Kidney (tissue), 14 donors: ENCODE results near the gene KMT2C. TPM values are rescaled to one million over a fixed set of nuclear protein-coding genes. Genes with fewer than 3 reads are reported as not detected.
"Not testable (repeated sequence)": the region's sequence is repeated elsewhere in the genome, so short reads cannot be mapped to it uniquely, and the experiment has no call there.

Experiments
- DNase-seq, 5 donors: peaks; one replicate each; pipeline ENCODE4 v3.0.0-alpha.2; 2013 to 2020
- FAIRE-seq: peaks from 2 replicates; lab custom pipeline; 2012; peaks lifted over from hg19 to GRCh38; lab: Jason Lieb, UNC
- H3K27ac ChIP-seq, 2 donors: one replicate each; pipeline ENCODE4 v1.7.0; 2013; ENCODE audit warnings: low read depth in 2 of 2, low read length in 2 of 2, inconsistent platforms in 1 of 2
- H3K27me3 ChIP-seq: one replicate; pipeline ENCODE4 v1.7.1; 2013; ENCODE audit warnings: low read length, inconsistent platforms; ENCODE audit not compliant: control insufficient read depth, insufficient read depth
- H3K36me3 ChIP-seq, 3 donors: one replicate each; pipeline versions ENCODE4 v1.7.0 to v1.7.1; 2013; ENCODE audit warnings: low read length in 3 of 3, control low read depth in 1 of 3, inconsistent platforms in 1 of 3; ENCODE audit not compliant: insufficient read depth in 3 of 3, control insufficient read depth in 2 of 3
- H3K4me1 ChIP-seq, 3 donors: one replicate each; pipeline versions ENCODE4 v1.7.0 to v1.7.1; 2013; ENCODE audit warnings: low read length in 3 of 3, inconsistent platforms in 1 of 3, low read depth in 1 of 3; ENCODE audit not compliant: control insufficient read depth in 2 of 3, insufficient read depth in 2 of 3
- H3K4me3 ChIP-seq, 3 donors: one replicate each; pipeline versions ENCODE4 v1.7.0 to v1.8.1; 2013; ENCODE audit warnings: low read length in 3 of 3, control low read depth in 1 of 3, inconsistent platforms in 1 of 3
- H3K9ac ChIP-seq, 3 donors: one replicate each; pipeline versions ENCODE4 v1.7.0 to v1.7.1; 2013; ENCODE audit warnings: low read length in 3 of 3, control low read depth in 1 of 3, inconsistent platforms in 1 of 3
- H3K9me3 ChIP-seq, 3 donors: one replicate each; pipeline versions ENCODE4 v1.7.0 to v1.7.1; 2013; ENCODE audit warnings: low read length in 3 of 3, control low read depth in 1 of 3, inconsistent platforms in 1 of 3; ENCODE audit not compliant: control insufficient read depth in 2 of 3, insufficient read depth in 1 of 3
- CTCF ChIP-seq: IDR thresholded peaks from 3 replicates; pipeline ENCODE4 v1.5.1; 2012; ENCODE audit warnings: mild to moderate bottlenecking, moderate library complexity, borderline replicate concordance; ENCODE audit not compliant: insufficient read depth; ENCODE audit errors: extremely low read depth
- intact Hi-C: fragments of 100-400 bp; cut with DNase I; formaldehyde crosslinking; loops from one replicate; pipeline ENCODE4 v1.11.1; 2022
- polyA plus RNA-seq: library from polyadenylated mRNA; stranded (reverse); fragments of 350-450 nt; fragmentation: Illumina TruSeq; extraction: RNeasy Lipid Tissue Mini Kit (QIAGEN cat#74804); gene quantifications from one replicate; pipeline ENCODE4 v1.2.3, GENCODE V29; 2014; ENCODE audit warnings: low read depth, low replicate concordance; ENCODE audit not compliant: insufficient read depth
- total RNA-seq: library from RNA; stranded (reverse); fragmentation: NEBNext Ultra II Directional; extraction: Animal tissue kit (Norgen Biotek cat#: 25700); gene quantifications from one replicate; pipeline ENCODE4 v1.2.1, GENCODE V29; 2021
- donor health status: control.
- donor health status: control.
- donor health status: control.
- donor health status: control.
- donor health status: control.
- donor health status: DM: yes; HTN: yes; CAD: no.
- donor health status: Normal renal cell carcinoma (clear cell type).

The KMT2C gene
- total and polyA plus RNA-seq, 2 donors from 2014 or later: 4.8 to 102 TPM

- H3K4me1 ChIP-seq, H3K9ac ChIP-seq, intact Hi-C loops, H3K36me3 ChIP-seq, H3K9me3 ChIP-seq, DNase-seq, FAIRE-seq, H3K4me3 ChIP-seq, H3K27ac ChIP-seq, H3K27me3 ChIP-seq: not testable (repeated sequence)
Observed at GRCh38 chr7:152245417-152245816, 190.4 kb downstream of the KMT2C start.

GRCh38 chr7:152243464-152243863, 192.3 kb downstream of the KMT2C start:
- H3K27me3 ChIP-seq, H3K27ac ChIP-seq, H3K36me3 ChIP-seq, DNase-seq, H3K9me3 ChIP-seq, H3K9ac ChIP-seq, FAIRE-seq, H3K4me1 ChIP-seq, H3K4me3 ChIP-seq, intact Hi-C loops: not testable (repeated sequence)

- intact Hi-C loops, H3K9ac ChIP-seq, H3K27me3 ChIP-seq, DNase-seq, FAIRE-seq, H3K9me3 ChIP-seq, H3K4me3 ChIP-seq, H3K4me1 ChIP-seq, H3K27ac ChIP-seq, H3K36me3 ChIP-seq: not testable (repeated sequence)
Observed at GRCh38 chr7:152241301-152241700, 194.5 kb downstream of the KMT2C start.

- not testable (repeated sequence) for FAIRE-seq
Observed at GRCh38 chr7:152236306-152236705, 199.5 kb downstream of the KMT2C start.

GRCh38 chr7:152234421-152234820, 201.4 kb downstream of the KMT2C start:
- H3K36me3 ChIP-seq, H3K4me1 ChIP-seq, H3K9ac ChIP-seq, FAIRE-seq, DNase-seq, intact Hi-C loops, H3K27ac ChIP-seq, H3K4me3 ChIP-seq, H3K9me3 ChIP-seq, H3K27me3 ChIP-seq: not testable (repeated sequence)

More at GRCh38 chr7:152236306-152236705, 199.5 kb downstream of the KMT2C start:
- DNase-seq, H3K9ac ChIP-seq, H3K36me3 ChIP-seq, H3K4me1 ChIP-seq, H3K27me3 ChIP-seq, intact Hi-C loops, H3K27ac ChIP-seq, H3K9me3 ChIP-seq, H3K4me3 ChIP-seq: not testable (repeated sequence)

GRCh38 chr7:152231089-152231488, 204.7 kb downstream of the KMT2C start:
- Histone ChIP-seq H3K27me3 (no peaks in the 10 kb centered on the region), H3K4me1 (no peaks in the 10 kb centered on the region), H3K4me3 (no peak overlapping the region), H3K27ac (no peak overlapping the region), H3K36me3 (peaks cover 0 to 4% (median 0%) of the 10 kb centered on the region in 3 donors), H3K9ac (no peak overlapping the region), H3K9me3 (no peaks in the 10 kb centered on the region)
- DNase-seq (no peak), FAIRE-seq (no peak)
- no peak for TF ChIP-seq CTCF
- intact Hi-C loops: no loop called here

GRCh38 chr7:152219556-152219955, 216.2 kb downstream of the KMT2C start:
- H3K27me3 ChIP-seq, H3K9me3 ChIP-seq, FAIRE-seq, DNase-seq, H3K4me3 ChIP-seq, intact Hi-C loops, H3K9ac ChIP-seq, H3K4me1 ChIP-seq, H3K36me3 ChIP-seq, H3K27ac ChIP-seq: not testable (repeated sequence)

GRCh38 chr7:152208766-152209165, 227.0 kb downstream of the KMT2C start:
- H3K36me3 ChIP-seq, DNase-seq, H3K4me1 ChIP-seq, H3K9ac ChIP-seq, H3K27me3 ChIP-seq, intact Hi-C loops, FAIRE-seq, H3K4me3 ChIP-seq, H3K9me3 ChIP-seq, H3K27ac ChIP-seq: not testable (repeated sequence)
